SK-N-MC (cell line): ENCODE results near the gene CCDC59.

Experiments used
- EZH2 ChIP-seq: fragments of 200-600 bp; sonication (generic); IDR thresholded peaks from one replicate; pipeline ENCODE4 v1.6.1; 2017; ENCODE audit warnings: antibody characterized with exemption
- FOXP2 ChIP-seq: optimal IDR thresholded peaks from 2 replicates; pipeline ENCODE3; 2011; ENCODE audit warnings: mild to moderate bottlenecking, moderate library complexity; ENCODE audit not compliant: insufficient read depth; ENCODE audit errors: extremely low read length, control extremely low read depth
- POLR2AphosphoS5 ChIP-seq: IDR thresholded peaks from 2 replicates; pipeline ENCODE4 v1.6.1; 2012; ENCODE audit warnings: mild to moderate bottlenecking, low read depth, low read length, borderline replicate concordance

GRCh38 chr12:82406651-82407050 is 48.5 kb upstream of the CCDC59 start:
- TF ChIP-seq EZH2: no peak
- no peak for TF ChIP-seq POLR2AphosphoS5
- no peak for TF ChIP-seq FOXP2
